GM18511 (cell line): ENCODE measurements around the gene FUT7.

Experiments
- ATAC-seq: cut with Tn5 transposase; IDR thresholded peaks from one replicate; pipeline ENCODE4 v1.9.1; 2021; ENCODE audit warnings: mild to moderate bottlenecking, moderate library complexity; ENCODE audit not compliant: unreplicated experiment

Gene FUT7

DNA sequence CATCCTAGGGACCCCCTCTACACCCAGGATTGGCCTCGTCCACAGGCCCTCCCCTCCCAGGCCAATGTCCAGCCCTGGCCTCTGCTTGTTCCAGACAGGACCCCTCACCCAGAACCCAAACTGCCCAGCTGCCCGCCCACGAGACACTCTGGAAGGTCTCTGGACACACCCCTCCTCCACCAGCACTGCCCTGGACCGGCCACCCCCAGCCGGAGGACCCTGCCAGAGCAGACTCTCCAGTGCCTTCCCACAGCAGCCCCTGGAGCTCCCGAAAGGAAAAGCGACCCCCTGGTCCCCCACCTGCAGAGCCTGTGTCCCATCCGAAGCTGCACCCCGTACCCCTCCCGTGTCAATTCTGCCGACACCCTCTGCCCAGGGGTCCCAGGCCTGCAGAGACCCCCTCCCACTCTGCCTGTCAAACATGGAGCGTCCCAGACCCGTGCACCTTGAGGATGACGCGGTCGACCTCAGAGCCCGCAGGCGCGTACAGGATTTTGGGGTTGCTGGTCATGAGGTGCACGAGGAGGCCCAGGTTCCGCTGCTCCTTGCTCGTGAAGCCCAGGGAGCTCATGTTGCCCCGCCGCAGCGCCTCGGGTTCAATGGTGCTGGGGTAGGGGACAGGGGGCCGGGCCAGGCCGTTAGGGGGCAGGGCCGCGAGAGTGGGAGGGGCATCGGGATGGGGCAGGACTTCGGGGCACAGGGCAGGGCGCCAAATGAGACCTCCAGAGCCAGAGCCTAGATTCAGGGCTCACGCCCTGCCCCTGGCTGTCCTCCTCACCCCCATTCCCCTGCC is 11.8 kb downstream of the FUT7 start:
- no peak for ATAC-seq

DNA sequence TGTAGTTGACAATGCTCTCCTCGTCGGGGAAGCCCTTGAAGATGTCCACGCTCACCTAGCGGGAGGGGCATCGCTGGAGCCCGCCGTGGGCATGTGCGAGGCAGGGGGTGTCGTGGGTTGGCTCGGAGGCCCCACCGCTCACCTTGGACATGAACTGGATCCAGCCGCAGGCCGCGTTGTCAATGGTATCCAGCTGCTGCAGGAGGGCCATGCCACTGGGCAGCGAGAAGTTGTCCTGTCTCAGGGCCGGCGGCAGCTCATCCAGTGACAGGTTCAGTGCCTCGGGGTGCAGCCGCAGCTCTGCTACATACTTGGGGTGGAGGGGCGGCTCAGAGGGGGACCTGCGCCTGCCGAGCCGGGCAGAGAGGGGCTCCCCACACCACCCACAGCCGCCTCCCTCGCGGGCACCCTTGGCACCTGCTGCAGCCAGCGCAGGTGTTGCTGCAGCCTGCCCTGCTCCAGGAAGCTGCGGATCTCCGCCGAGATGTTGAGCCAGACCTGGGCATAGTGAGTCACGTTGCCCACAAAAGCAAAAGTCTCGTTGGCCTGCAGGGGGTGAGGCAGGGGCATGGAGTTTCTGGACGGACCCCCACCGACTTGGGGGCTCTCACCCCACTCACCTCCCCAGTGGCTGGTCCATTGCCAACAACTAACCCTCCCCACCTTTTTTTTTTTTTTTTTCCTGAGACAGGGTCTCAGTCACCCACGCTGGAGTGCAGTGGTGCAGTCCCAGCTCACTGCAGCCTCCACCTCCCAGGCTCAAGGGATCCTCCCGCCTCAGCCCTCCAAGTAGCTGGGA is 12.9 kb downstream of the FUT7 start:
- no peak for ATAC-seq

DNA sequence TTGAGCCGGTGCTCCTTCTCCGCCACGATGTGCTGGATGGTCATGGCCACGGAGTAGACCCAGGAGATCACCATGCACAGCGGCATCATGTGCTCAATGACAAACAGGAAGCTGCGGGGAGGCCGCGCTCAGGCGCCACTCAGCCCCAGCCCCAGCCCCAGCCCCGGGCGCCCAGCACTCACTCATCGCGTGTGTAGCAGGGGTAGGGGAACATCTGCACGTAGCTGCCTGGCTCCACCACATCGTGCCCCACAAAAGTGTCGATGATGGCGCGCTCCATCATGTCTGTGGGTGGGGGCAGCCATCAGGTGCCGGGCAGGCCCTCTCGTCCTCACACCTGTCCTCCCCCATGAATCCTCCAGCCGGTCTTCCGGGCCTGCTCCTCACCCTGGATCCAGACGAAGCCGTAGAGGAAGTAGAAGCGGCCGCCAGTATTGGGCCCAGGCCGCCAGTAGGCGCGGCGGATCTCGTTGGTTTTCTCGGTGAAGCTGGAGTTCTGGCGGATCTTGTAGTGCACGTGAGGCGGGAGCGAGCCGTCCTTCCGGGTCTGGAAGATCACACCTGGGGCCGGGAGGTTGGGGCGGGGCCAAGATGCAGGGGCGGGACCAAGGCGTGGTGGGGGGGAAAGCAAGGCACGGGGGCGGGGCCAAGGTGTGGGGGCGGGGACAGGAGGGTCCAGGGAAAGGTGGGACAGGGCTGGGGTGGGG is 13.9 kb downstream of the FUT7 start:
- no peak for ATAC-seq

DNA sequence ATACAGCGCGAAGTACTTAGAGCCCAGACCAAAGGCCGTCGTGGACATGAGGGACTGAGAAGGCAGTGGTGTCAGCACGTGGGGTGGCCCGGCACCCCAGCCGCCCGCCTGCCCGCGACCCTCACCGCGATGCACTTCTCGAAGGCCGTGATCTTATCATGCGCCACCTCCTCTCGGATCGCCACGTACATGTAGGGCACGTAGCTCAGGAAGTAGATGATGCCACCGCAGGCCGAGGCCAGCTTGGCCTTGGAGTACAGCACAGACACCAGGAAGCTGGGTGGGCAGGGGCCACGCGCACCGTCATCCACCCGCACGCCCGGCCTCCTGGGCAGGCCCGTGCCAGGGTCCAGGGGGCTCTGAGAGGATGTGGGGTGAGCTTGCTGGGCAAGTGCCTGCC is 14.8 kb downstream of the FUT7 start:
- ATAC-seq: no peak

DNA sequence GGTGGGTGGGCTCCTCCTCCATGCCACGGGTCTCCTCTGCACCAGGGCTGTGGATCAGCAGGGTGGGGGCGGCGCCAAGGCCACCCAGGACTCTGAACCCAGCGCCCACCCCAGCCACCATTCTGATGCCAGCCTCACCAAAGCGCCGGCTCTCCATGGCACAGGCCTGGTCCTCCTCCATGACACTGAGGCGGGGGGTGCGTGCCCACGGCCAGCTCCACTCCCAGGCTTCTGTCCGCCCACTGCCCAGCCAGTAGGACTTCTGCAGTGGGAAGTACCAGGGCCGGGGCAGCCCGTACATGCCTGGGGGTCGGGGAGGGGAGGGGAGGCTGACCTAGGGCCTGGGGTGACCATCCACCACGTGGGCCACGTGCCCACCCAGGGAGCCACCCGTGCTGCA is 15.5 kb downstream of the FUT7 start:
- ATAC-seq: no peak

DNA sequence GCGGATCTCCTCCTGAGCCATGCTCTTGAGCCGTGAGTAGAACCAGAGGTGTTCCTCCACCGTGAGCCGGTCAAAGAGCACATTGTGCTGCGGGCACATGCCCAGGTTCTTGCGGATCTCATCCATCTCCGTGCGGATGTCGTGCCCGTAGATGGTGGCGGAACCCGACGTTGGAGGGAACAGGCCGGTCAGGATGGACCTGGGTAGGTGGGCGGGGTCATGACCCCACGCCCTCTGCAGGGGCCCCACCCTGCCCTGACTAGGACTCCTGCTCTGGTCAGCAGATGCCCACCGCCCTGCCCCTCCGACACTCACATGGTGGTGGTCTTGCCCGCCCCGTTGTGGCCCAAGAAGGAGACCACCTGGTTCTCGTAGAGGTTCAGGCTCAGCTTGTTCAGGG is 15.9 kb downstream of the FUT7 start:
- no peak for ATAC-seq

DNA sequence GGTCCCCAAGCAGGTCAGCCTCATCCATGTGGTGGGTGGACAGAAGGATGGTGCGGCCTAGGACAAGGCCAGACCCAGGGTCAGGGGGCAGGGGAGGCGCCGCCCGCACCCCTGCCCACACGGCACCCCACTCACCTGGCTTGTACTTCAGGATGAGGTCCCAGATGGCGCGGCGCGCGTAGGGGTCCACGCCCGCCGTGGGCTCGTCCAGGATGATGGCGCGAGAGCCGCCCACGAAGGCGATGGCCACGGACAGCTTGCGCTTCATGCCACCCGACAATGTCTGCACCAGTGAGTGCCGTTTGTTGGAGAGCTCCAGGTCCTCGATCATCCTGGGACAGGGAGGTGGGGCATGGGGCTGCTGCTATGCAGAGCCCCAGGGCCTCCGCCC is 16.4 kb downstream of the FUT7 start:
- ATAC-seq: no peak

DNA sequence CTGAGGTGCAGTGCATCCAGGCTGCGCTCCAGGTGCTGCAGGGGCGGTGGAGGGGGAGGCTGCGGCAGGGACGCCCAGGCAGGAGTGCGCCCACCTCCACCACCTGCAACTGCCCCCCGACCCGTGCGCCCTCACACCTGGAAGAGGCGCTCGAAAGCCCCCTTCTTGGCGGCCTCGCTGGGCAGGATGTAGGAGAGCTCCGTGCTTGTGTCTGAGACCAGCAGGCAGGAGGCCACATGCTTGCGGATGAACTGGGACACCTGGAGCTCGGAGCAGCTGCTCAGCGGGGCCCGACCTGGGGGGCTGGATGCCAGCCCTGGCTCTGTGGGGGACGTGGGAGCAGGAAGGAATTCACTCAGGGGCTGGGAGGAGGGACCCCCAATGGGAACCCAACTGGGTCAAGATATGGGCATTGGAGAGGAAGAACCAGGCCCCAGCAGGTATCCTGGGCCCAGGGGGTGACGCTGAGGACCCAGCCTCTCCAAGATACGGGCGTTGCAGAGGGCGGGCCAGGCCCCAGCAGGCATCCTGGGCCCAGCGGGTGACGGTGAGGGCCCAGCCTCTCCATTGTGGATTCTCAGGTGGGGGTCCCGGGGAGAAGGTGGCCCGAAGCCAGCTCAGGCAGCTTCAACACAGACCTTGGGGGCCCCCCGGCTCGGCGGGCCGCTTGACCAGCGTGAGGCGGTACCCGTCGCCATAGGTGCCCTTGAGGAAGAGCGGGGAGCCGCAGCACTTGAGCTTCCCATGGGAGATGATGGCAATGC is 16.9 kb downstream of the FUT7 start:
- ATAC-seq: no peak

DNA sequence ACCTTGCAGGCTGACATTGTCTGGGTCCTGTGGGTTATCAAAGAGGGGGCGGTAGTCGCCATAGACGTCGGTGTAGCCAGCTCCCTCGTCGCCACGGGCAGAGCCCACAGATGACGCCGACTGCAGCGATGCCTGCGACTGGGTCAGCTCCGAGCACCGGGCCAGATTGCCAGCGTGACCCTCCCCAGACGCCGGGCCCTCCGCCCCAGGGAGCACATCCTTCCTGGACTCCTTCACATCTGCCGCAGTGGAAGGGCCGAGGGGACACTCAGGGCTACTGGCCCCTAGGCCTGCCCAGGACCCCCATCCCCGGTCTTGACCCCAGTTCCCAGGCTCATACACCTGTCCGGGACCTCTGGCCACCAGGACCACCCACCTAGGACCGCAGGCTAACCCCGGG is 17.7 kb downstream of the FUT7 start:
- ATAC-seq: no peak

DNA sequence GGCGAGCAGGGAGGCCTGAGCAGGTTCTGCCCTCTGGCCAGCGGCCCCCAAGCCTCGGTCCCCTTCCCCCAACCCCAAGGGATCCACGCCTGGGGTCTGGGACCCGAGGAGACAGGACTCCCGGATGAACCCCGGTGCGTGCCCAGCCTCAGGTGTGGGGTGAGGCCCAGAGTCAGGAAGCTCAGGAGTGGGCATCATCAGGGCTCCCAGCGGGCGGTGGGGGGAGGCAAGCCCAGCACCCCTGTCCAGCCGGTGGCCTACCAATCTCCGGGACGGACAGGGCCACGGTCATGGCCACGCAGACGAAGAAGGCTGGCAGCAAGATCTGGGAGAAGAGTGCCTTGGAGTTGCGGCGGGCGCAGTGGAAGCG is 18.3 kb downstream of the FUT7 start:
- ATAC-seq: no peak

DNA sequence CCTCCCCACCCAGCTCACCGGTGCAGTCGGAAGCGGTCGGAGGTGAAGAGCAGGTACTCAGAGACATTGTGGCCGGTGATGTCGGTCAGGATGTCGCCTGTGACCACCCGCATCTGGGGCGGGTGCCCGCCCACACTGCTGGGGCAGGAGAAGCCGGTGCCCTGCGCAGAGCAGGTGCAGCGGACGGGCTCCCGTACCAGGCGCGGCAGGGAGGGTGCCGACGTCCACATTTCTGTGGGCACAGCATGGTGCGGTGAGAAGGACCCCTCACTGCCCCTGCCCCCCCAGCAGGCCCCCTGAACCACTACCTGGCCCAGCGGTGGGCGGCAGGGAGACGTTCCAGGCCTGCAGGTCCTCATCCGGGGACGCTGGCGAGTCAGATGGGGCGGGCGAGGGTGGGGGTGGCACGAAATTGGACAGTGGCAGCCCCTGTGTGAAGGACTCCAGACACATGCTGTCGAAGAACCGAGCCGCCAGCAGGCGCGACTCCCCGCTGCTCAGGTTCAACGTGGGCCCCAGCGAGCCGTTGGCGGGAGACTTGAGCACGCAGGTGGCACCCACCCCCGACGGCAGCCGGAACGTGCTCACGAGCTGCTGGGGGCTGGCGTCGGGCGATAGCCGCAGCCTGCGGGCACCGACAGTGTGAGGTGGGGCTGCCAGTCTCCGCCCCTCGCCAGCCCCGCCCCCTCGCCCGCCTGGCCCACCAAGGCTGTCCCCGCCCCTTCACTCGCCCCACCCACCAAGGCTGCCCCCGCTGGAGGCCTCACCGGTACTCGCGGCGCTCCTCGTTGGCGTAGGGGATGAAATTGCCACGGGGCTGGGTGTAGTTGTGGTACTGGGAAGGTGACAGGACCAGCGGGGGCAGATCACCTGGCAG is 19.0 kb downstream of the FUT7 start:
- ATAC-seq: no peak

DNA sequence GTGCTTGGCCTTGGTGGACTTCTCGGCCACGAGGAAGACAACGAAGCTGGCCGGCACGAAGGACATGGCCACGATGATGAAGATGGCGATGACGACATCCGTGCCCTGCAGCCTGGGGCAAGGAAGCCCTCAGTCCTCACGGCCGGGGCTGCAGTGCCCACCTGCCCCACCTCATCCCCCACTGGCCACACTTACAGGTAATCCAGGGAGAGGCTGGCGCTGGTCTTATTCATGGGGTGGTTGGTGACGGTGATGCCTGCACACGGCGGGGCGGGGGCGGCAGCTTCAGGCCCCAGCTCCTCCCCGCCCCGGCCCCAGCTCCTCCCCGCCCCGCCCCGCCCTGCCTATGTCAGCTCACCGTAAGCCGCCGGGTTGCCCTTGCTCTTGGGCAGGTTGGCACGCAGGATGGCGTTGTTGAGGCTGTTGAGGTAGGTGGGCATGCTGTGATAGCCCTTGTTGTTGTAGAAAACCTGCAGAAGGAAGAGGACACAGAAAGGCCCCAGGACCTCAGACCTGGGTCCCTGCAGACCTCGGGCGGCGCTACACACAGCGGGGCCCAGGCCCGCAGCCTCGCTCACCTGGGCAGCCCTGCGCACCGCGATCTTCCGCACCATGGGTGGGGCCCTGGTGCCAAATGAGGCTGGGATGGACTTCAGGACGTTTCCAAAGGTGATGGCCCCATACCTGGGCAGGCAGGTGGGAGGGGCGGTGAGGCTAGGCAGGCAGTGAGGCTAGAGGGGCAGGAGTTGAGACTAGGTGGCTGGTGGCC is 19.8 kb downstream of the FUT7 start:
- no peak for ATAC-seq

DNA sequence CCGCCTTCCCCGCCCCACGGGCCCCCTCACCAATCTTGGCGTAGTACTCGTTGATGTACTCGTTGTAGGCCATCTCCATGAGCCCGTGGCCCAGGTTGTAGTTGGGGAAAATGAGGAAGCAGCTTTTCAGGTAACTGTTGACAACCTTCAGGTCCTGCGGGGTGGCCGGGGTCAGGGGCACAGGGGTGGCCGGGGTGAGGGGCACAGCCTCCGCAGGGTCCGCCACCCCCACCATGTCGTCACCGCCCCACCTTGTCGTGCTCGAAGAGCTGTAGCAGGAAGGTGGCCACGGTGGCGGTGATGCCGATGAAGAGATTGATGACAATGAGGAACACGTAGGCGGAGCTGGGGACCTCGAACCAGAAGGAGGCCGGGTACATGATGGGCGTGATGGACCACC is 20.7 kb downstream of the FUT7 start:
- no peak for ATAC-seq

DNA sequence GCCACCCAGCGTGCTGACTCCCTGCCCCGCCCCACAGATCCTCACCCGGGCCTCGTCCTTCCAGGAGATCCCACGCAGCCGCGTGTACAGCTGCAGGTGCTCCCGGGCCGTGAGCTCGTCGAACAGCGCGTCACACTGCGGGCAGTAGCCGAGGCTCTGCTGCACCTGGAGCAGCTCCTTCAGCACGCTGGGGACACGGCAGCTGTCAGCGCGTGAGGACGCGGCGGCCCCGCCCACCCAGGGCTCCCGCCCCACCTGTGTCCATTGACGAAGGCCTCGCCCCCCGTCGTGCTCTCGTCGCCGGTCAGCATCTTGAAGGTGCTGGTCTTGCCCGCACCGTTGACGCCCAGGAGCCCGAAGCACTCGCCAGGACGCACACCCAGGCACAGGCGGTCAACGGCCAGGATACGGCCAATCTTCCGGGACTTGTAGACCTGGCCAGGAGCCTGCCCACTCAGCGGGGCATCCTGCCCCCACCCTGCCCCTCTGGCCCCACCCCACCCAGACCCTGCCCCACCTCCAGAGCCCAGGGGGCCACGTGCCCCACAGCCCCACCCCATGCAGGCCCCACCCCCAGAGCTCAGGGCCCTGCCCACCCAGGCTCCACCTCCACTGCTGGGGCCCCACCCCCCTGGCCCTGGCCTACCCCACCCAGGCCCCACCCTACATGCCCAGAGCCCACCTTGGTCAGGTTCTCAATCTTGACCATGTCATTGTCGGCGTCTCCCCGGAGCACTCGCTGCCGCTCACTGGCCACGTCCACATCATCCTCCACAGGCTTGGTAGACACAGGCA is 21.8 kb downstream of the FUT7 start:
- ATAC-seq: no peak

DNA sequence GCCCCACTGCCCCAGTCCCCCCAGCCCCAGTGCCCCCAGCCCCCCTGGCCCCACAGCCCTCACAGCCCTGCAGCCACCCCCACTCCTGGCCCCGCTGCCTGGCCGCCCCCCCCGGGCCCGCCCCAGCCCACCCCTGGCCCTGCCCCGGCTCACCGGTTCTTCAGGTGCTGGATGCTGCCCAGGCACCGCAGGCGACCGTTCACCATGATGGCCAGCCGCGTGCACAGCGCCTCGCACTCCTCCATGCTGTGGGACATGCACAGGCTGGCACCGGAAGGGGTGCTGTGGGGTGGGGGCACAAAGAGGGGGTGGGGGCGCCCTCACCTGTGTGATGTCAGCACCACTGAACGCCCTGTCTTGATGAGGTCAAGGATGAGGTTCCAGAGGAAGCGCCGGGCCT is 22.7 kb downstream of the FUT7 start:
- no peak for ATAC-seq

DNA sequence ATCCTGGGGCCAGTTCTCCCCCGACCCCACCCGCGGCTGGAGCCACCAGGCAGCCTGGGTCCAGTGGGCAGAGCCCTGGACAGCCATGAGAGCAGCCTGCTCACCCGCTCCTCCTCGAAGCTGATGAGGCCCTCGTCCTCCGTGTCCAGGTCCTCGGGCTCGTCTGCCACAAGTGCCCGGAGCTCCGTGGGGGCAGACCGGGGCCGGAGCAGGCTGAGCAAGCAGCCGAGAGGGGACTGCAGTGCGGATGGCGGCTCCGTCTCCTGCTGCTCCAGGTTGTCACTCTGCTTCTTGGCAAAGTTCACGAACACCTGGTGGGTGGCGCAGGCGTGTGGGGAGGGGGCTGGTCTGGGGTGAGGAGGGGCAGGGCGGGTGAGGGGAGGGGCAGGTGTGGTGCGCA is 23.6 kb downstream of the FUT7 start:
- ATAC-seq: no peak

DNA sequence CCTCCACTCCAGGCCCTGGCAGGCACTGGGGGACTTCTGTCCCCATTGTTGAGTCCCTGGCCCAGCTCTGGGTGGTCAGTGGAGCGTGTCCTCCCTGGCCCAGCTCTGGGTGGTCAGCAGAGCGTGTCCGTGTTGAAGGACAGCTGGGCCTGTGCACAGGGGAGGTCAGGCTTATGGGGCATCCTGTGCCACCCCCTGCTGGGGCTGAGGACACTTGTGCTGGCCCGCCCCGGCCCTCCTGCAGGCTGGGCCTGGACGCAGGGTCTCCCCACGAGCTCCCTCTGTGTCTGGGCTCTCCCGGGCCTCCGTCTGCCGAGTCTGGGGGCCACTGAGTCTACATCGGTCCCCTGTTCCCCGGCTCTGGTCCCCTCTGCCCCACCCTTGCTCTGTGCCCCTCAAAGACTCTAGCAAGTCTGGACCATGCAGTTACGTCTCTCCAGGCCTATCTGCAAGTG is 24.0 kb downstream of the FUT7 start:
- ATAC-seq: no peak

DNA sequence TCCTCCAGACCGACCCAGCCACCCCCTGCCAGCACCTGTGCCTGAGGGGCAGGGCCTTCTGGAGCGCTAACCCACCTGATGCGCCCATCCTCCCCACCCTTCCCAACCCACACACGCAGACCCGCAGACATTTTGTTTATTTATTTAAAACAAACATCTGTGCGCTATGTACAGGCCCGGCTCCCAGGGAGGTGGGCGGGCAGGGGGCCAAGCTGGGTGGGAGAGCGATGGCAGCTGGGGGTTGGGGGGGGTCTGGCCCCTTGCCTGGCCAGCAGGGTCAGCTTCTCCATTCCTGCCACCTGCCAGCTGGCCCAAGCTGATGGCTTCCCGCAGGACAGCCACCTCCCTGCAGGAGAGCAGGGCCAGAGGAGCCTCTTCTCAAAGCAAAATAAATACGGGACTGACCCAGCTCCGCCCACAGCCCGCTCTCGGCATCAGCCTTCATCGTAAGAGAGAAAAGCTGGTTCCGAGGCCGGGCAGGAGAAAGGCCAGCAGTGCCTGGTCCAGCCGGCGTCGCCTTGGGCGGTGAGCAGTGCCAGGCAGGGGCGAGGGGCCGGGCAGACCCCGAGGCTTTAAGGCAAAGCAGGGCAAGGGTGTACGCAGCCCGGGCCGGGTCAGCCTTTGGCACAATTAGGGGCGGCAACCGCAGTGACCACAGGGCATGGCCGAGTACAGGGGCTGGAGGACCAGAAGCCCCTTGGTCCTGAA is 24.6 kb downstream of the FUT7 start:
- no peak for ATAC-seq
